ENCODE measurements around the gene ZNF584.

ZNF584 gene

DNA sequence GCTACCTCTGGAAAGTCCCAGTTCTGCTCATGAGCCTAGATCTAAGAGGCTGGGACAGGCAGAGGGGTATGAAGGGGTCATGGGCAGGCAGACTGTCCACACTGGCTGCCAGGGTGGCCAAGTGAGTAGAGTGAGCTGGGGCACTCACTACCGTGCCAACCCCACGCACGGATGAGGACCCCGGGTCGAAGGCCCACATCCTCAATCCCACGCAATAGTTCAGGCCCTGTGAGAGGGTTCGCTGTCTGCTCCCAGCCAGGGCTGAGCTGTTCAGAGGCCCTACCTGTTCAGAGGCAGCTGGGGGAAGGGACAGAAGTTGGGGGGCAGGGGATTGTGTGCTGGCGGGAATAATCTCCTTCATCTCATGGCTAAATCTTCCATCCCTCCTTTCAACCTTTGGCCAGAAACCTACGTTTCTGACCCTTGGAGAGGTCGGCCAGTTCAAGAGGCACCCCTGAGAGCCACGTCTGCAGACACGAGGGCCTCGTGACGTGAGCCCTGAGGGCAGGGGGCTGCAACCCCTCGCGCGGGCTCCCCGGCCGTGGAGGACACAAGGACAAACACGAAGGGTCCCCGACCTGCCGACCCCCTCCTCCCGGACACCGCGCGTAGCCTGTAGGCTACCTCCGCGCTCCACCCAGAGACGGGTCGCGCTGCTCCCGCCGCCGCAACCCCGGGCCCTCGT lies 22.4 kb upstream of the ZNF584 start:
- DNase-seq (ENCODE audit: low spot score), result no peak

GRCh38 chr19:58386576-58387337 lies 21.7 kb upstream of the ZNF584 start, which contains the start of gene RPS5:
RPS5 (plus strand) TSS chr19:58387269; CDS start chr19:58388138, 869 bp downstream.
- DNase-seq (ENCODE audit: low spot score), result peak; percentile 99

DNA sequence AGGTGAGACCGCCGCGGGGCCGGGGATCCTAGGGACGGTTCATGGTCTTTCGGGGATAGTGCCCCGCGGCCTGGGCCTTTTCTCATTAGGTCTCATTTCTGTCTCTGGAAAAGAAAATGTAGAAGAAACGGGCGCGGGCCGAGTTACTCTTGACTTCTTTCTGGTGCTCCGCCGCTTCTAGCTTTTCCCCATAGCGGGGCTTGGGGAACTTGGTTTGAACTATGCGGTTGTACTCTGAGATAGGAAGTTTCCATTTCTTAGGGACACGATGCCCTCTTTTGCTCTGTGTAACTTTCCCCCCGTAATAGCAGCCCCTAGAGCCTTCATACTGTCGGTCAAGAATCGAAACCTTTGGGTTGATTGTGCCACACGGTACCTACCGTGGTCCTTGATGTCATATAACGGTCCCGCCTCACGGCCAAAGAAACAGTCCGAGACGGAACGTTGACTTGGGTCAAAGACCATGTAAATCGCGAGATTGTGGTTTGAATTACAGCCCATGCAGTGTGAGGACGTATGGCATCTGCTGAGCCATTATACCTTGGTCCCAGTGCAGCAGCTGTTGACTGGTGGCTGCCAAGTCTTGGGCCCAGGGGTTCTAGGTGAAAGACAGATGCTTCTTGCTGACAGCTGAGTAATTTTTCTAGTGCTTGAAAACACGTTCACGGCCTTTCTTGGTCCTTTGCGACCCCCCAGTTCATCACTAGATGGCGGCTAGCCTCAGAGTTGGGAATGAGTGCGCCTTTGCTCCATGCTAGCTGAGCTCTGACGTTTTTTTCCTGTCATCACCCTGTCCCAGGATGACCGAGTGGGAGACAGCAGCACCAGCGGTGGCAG lies 20.9 kb upstream of the ZNF584 start:
- DNase-seq (ENCODE audit: low spot score), result no peak

DNA sequence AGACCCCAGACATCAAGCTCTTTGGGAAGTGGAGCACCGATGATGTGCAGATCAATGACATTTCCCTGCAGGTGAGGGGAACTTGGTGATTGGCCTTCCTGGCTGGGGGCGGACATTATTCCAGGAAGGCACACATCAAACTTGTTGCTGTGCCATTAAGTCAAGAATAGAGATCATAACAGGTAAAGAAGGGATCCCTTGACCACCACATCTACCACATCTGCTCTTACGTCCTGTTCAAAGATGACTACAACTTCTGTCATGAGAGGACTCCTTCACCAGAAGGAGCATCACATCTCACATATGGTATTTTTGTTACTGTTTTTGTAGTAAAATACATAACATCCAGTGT lies 20.3 kb upstream of the ZNF584 start:
- DNase-seq (ENCODE audit: low spot score), result no peak

DNA sequence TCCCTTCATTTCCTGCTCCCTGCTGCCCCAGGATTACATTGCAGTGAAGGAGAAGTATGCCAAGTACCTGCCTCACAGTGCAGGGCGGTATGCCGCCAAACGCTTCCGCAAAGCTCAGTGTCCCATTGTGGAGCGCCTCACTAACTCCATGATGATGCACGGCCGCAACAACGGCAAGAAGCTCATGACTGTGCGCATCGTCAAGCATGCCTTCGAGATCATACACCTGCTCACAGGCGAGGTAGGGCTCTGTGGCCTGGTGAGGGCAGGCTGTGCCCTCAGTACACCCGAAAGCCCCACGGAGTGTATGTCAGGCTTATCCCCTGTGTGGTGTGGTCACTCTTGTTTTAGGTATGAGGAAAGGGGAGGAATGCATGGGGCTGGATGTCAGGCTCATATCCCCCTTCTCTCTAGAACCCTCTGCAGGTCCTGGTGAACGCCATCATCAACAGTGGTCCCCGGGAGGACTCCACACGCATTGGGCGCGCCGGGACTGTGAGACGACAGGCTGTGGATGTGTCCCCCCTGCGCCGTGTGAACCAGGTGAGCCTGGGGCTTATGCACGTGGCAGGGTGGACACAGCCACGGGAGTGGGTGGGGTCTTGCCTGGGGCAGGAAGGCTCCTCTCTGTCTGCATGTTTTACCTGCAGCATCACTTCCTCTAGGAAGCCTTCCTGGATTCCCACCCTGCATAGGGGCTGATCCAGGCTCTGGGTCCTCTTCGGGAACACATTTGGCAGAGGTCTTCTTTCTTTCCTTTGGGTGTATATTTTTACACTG lies 15.3 kb upstream of the ZNF584 start:
- DNase-seq (ENCODE audit: low spot score), result no peak

DNA sequence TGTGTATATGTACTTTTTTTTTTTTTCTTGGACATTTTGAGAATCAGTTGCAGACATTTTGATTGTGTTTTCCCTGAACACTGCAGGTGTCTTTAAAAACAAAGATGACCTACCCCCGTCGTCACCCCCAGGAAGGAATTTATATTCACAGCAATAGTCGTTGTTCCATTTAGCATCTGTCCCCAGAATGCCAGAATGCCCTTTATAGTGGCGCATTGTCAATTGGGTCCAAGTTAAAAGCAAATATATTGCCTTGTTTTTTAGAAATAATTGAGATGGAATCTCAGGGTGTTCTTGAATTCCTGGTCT lies 14.8 kb upstream of the ZNF584 start:
- no peak for DNase-seq (ENCODE audit: low spot score)

- DNase-seq (ENCODE audit: low spot score), result no peak
Measured at GRCh38 chr19:58394821-58395219, 13.6 kb upstream of the ZNF584 start.

DNA sequence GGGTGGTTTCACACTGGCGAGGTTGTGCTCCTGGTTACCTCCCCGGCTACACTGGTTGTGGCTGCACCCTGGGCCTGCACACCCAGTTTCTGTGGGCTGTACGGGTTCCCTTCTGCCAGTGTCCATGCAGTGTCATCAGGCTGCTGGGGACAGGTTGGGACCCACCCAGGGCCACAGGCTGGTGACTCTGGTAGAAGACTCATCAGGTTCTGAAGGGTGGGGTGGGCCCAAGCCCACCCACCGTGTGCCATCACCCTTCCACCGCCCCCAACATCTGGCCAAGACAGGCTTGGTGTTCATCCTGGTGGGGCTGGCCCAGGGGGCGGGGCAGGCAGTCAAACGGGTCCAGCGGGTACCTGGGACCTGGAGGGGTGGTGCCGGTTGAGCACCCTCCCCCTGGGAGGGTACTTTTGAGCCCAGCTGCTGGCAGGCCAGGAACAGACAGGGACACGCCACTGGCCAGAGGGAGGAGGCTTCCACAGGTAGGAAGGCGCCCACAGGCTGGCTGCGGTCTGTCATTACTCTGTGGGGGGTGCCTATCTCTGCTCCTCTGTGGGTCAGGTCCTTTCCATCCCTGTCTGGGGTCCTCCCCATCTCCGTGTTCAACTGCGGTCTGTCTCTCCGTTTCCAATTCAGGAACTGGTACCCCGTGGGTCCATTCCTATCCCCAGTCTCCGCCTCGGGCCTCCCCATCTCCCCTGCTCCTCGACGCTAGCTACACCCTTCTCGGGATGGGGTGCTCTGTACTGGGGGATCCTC lies 13.1 kb upstream of the ZNF584 start, which contains the start of gene RNF225:
Gene RNF225, plus strand, starts transcription at position 437 of the 759 bp plus-strand sequence. CDS start 434 bp downstream, outside the sequence.
- no peak for DNase-seq (ENCODE audit: low spot score)

GRCh38 chr19:58395979-58396627 lies 12.3 kb upstream of the ZNF584 start:
- no peak for DNase-seq (ENCODE audit: low spot score)

GRCh38 chr19:58396691-58397532 lies 11.5 kb upstream of the ZNF584 start:
- DNase-seq (ENCODE audit: low spot score), result no peak

- no peak for DNase-seq (ENCODE audit: low spot score)
Measured at GRCh38 chr19:58397533-58398037, 10.9 kb upstream of the ZNF584 start.

DNA sequence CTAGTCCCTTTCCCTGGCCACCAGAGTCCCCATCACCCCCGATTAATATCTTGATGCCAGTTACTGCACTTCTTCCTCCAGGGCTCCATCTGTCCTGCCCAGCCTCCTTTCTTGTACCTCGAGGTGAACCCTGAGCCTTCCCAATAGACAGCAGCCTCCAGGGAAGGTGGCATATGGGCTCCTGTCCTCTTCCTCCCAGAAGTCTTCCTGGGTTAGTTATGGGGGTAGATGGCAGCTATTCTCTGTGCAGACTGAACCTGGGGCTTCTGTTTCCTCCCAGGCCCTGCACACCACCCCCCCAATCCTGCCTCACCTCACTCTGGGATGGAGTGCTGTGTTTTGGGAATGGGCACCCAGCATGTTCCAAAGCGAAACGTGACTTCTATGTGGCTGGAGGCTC lies 10.4 kb upstream of the ZNF584 start:
- no peak for DNase-seq (ENCODE audit: low spot score)

GRCh38 chr19:58398545-58398944 lies 9.9 kb upstream of the ZNF584 start:
- DNase-seq (ENCODE audit: low spot score), result no peak

DNA sequence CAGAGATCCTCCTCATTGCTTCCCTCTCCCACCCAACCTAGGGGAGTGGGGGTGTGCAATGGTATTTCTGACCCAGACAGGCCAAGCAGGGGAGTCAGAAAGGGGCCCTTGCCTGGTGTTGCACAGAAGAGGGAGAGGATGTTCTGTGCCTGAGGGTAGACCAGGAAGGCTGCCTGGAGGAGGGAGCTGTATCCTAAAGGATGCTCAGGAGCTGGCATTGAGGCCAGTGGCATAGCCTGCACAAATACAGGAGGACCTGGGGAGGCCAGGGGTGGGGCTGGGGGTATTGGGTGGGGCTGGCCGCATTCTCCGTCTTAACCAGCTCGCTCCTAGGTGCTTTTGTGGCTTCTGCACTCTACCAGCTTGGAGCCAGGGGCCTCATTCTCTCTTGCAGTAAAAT lies 8.5 kb upstream of the ZNF584 start:
- no peak for DNase-seq (ENCODE audit: low spot score)

- DNase-seq (ENCODE audit: low spot score), result peak; percentile 78
Measured at GRCh38 chr19:58400316-58400915, 8.0 kb upstream of the ZNF584 start.

DNA sequence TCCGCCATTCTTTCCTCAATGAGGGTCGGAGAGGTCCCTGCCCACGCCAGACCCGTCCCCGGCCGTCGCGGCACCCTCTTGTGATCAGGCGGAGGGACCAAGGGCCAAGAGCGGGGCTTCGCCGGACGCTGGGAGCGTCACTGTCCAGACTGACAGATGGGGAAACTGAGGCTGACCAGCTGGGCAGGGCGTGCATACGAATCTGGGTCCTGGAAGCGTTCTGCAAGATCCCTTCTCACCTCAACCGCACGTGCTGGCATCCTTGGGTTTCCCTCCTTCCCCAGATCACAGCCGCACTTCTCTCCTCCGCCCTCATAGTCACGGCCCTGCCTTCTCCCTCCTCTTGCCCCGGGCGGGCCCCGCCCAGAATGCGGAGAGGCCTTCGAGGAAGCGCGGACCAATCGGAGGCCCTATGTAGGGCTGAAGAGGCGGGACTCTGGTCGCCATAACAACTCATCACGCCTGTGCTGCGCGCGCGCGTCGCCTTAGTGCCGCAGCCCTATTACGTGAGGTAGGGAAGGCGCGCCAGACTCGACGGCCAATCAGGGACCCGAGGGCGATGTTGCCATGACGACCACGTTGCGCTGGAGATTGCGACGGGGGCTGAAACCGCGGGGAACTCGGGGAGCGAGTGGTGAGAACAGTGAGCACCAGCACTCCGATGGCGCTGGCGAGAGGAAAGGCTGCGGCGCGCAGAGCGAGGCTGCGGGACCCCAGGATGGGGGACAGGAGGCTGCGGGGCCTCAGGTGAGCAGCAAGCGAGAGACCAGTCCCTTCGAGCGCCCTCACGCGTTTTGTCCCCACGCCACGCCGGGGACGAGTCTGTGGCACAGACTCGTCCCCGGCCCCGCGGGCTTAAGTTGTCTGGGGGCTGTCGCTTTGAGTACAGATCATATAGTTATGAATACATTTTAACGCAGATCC lies 7.3 kb upstream of the ZNF584 start:
- DNase-seq (ENCODE audit: low spot score), result peak; percentile 100

- no peak for DNase-seq (ENCODE audit: low spot score)
Measured at GRCh38 chr19:58401840-58402421, 6.5 kb upstream of the ZNF584 start.

Data from Ammon's horn (tissue), 1 donor.